Stimulated activated CD8-positive, alpha-beta memory T cell treated with anti-CD3 and anti-CD28 coated beads, Interleukin-2, amount 100 ng/mL, for 1 hour (primary cell): ENCODE data around the gene LAMA2.

Experiments
- DNase-seq, 2 donors: peaks; one replicate each; pipeline ENCODE4 v3.0.0-alpha.2; 2020; ENCODE audit warnings: low read depth in 2 of 2

Gene LAMA2

DNA sequence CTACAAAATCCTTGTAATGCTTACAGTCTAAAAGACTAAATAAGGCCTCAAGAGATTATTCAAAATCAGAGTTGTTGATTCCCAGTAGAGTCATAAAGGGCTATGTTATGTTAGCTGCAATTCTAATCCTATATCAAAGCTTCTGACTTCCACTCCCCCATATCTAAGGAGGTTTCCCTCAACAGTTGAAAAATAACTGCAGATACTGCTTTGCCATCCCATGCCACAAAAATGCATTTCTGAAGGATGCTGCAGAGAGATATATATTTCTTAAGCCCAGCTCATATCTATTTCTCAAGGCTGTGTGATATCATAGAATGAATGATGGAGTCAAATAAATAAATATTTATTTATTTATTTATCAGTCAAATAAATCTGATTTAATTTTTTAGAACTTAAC lies 332.3 kb downstream of the LAMA2 start:
- DNase-seq: no peak

DNA sequence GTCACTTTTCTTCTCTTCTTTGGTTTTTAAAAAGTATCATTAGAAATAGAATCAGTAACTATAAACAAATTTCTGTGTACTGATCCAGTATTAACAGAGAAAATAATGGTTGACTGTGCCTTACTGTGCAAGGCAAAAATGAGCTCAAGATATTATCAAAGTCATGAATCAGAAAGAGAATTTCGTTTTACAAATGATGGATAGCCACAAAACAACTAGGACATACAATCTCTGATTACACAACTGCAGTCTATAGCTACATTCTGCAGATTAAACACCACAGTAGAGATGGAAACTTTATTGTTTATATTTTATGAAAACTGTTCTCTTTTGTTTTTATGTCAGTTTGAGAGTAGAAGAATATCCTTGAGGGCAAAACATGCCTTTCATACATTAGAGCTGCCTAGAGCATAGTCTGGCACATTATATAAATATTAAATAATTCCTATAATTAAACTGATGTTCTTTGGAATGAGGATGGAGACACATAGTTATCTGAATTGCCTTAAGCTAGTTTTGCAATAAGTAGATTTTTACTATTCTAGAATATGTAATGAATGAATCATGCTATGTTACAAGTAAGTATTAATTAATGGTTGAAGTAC lies 333.1 kb downstream of the LAMA2 start:
- no peak for DNase-seq

DNA sequence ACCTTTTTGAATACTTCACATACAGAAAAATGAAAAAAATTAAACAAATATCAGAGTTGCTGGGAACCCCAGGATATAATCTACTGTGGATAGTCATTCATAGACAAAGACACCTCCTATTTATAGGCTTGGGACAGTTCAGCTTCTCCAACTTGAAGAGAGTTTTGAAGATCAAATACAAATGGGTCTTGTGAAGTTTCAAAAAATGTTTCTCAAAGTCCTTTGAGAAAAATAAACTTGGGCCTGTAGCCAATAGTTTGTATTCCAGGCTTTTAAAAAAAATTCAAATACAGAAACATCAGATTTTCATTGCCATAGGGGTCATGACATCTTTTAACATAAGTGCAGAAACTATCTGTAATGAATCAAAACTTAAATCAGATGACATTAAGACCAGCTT lies 334.8 kb downstream of the LAMA2 start:
- no peak for DNase-seq

DNA sequence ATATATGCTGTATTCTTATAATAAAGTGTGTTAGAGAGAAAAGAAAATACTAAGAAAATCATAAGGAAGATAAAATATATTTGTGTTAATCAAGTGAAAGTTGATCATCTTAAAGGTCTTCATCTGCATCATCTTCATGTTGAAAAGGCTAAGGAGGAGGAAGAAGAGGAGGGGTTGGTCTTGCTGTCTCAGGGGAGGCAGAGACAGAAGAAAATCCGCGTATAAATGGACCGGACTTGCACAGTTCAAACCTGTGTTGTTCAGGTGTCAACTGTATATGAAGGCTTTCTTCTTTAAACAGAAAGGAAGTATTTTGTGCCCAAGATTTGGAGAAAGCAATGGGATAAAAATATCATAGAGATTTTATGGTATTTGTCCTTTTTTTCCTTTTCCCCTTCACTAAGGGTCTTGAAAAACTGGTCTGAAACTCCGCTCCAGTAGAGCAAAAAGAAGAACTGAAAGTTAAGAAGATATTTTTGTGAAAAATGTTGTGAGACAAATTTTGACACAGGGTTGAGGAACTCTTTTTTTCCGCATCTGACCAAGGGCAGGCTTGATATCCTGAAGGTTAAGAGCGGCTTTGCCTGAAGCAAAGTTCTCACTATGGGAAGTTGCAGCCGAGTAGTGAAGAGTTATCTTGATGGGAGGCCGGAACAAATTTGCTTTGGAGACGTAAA lies 350.7 kb downstream of the LAMA2 start:
- DNase-seq: no peak

DNA sequence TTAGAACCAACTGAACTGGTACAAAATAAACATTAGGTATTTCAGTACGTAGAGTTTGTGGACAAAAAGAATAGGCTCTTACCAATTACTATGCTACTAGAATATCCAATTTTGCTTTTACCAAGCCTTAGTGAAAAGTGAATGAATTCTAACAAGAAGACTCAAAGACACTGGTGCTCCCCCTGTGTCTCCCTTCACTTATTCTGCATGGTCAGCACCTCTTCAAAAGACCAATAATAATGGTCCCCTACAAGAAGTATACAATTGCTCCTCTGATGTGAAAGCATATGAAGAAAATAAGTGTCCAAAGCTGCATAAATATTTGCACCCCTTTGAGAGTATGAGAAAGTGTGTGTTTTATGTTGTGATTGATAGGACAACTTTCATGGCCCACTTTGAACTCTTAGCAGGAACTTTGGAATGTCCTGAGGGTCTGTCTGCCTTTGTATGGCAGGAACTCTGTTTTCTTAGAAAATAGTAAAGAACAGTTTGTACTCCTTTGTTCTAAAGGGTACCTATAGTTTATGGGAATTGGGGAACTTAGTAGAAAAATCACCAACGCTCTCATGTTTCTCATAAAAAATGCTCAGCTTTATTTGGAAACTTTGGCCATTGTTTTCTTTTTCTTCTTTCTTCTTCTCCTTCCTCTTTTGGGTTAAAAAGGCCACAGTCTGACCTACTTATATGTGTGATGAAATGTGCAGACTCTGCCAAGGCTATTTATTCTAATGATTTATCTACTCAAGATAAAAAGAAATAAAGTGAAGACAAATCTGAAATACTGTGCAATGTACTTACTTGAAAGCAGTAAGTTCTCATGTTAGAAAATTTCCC lies 352.4 kb downstream of the LAMA2 start:
- DNase-seq: no peak

DNA sequence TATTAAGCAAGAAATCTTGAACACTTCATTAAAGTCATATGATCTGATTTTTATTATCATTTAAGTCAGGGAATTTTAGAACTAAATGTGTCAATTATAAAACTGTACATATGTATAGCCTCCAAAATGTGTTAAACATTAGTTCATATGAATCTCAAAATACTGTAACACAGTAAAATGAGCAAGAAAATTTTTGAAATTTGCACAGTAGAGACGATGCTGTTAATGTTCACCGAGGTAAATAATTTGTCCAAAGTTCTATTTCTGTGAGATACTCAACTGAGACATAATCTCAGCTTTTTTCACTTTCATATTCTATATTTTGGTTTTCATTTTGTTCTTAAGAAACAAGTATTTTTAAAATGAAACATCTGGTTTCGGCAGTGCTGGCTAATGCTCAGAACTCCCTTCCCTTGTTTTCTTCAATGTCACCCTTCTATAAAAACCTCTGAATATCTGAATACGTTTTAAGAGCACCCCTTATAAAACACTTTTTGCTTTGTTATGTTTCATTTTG lies 353.1 kb downstream of the LAMA2 start:
- no peak for DNase-seq

DNA sequence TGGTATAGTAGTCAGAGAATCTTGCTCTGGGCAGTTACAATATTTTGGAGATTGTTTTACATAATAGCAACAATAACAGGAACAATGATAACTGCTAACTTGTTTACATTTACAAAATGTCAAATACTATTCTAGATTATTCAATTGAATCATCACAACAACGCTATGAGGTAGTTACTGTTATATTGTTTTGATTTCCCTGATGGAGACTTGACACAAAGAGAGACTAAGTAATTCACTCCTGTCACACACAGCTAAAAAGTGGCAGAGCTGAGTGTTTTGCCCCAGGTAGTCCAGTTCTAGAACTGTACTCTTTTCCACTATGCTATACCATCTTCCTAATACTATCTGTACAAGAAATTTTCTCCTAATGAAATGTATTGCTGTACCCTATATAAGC lies 356.1 kb downstream of the LAMA2 start:
- DNase-seq: no peak

DNA sequence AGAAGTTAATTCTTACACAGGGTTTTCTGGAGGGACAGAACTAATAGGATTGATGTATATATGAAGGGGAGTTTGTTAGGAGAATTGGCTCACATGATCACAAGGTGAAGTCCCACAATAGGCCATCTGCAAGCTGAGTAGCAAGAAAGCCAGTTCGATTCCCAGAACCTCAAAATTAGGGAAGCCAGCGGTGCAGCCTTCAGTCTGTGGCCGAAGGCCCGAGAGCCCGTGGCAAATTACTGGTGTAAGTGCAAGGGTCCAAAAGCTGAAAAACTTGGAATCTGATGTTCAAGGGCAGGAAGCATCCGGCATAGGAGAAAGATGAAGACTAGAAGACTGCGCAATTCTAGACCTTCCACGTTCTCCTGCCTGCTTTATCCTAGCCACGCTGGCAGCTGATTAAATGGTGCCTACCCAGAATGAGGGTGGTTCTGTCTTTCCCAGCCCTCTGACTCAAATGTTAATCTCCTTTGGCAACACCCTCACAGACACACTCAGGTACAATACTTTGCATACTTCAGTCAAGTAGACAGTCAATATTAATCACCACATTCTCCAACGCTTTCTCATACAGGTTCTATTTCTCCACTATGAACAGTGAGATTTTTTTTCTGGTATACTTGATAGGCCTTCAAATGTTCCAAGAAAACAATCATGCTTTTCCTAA lies 357.0 kb downstream of the LAMA2 start:
- no peak for DNase-seq

DNA sequence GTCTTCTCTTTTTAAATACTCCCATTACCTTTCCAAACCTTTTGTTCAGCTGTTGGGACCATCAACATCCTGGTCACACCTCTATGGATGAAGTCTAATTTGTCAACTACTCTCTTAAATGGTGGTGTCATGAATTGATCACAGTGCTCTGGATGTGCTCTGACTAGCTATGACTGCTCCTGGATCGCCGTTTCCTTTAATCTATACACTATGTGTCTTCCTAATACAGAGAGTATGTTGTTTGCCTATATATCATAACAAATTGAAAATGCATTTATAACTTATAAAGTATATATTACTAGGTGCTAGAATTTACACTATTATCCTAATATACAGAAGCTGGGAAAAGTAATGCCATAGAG lies 357.5 kb downstream of the LAMA2 start:
- no peak for DNase-seq

DNA sequence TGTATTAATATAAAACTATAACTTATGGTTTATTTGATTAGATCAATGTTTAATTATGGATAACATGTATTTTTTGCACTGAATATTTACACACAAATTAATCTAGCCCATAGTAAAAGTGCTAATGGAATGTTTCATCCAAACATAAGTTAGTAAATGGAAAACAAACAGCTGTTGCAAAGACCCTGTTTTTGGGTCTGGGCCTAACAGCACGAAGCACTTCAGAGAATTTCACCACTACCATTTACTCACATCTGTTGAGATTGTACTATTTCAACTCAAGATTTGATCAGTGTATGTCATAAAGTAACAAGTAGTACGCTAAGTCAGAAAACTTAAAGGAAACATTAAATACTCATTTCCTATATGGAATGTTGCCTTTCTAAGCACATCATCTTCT lies 359.6 kb downstream of the LAMA2 start:
- DNase-seq: no peak

DNA sequence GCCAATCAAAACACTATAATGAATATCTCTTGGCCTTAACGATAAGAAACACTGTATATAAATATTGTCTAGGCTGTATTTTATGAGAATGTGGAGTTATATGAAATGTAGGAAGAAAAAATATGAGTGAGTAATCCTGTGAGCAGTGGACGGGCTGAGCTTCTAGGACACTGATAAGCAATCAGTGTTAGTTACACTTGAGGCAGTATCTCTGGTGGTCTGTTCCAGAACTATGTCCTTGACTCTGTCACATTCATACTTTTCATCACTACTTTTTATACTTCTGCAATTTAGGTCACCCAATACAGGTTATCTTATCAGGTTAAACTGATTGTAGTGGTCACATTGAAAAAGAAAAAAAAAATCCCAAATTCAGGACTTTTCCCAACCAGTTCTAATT lies 360.4 kb downstream of the LAMA2 start:
- no peak for DNase-seq

DNA sequence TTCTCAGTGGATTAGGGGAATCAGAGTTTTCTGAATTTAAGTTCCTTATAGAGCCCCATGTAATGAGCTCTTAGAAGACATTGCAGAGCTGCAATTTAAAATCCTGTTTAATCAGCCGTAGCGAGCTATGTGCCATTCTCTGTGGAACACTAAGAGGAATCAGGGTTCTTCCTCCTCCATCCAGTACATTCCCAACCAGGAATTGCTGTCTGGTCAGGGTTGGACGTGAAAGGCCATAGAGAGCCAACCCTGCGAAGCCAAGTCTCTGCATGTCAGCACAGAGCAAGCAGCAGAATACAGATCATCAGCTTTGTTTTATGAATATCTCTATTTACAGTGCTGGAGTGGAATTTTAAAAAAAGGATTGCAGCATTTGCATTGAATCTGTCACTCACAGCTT lies 366.0 kb downstream of the LAMA2 start:
- DNase-seq: no peak

DNA sequence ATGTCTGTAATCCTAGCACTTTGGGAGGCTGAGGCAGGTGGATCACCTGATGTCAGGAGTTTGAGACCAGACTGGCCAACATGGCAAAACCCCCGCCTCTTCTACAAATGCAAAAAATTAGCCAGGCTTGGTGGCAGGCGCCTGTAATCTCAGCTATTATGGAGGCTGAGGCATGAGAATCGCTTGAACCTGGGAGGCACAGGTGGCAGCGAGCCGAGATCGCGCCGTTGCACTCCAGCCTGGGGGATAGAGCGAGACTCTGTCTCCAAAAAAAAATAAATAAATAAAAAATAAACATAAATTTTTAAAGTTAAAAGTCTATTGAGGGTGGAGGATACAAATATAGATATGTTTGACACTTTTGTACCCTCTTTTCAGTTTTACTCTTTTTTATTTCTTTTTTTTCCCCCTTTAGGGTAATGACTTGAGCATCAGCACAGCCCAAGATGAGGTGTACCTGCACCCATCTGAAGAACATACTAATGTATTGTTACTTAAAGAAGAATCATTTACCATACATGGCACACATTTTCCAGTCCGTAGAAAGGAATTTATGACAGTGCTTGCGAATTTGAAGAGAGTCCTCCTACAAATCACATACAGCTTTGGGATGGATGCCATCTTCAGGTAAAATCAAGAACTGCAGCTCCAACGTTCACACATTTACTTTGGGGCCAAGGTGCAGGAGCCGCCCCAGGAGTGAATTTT lies 368.9 kb downstream of the LAMA2 start:
- no peak for DNase-seq

DNA sequence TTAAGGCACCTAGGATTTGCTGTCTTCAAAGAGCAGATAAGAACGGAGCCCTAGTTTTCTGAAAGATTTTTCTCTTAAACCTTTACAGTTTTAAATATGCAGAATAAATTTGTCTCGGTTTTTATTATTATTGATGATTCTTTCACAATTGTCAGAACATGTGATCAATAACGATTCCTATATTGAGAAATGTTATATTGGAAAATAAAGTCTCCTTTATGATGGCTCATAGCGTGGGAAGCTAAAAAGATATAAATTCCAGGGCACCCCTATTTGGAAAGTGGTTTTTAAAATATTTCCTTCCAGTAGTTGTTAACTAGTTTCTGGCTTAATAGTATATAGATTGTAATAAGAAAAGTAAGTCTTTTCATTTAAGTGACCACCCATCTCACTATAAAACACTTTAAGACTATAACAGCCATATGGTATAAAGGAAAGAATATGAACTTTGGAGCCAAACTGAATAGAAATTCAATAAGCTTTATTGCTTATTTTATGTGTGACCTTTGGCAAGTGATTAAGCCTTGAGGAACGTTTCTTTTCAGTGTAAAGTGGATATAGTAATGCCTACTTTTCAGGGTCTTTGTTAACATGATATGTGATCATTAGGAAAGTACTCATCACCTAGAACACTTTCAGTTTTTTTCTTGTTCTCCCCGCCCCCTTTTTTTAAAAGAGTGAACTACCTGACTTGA lies 369.6 kb downstream of the LAMA2 start:
- DNase-seq: no peak

DNA sequence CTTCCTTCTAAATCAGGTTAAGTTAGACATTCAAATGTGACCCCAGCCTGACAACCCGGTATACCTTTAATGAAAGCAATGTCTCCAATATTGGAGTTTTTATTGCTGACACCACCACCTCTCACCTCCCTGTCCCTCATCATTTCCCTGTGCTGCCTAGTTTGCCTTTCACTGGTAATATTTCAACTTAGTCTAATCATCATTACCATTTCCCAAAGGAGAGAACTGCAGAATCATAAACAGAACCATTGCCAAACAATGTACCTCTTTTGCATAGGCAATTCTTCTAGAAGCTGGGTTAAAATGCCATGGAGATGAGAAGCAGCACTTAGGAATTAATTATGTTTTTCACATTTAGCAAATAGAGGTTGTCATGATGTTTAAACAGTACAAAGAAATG lies 370.3 kb downstream of the LAMA2 start:
- no peak for DNase-seq

DNA sequence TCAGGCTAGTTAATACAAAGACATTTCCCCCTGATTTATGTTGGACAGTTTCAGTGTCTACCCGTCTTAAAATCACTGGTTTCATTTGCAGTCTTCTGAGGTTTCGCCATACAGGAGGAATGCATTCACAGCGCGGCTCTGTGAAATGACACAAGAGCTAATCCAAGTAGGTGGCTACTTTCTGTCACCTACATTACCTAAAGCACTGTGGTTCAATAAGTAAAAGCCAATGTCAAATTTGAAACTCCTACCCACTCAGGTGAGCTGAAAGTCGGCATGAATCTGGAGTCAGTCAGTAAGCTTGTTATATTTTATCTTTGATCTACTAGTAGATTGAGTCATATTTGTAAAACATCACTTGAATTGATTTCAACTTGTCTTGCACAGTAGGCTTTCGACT lies 370.8 kb downstream of the LAMA2 start:
- no peak for DNase-seq

DNA sequence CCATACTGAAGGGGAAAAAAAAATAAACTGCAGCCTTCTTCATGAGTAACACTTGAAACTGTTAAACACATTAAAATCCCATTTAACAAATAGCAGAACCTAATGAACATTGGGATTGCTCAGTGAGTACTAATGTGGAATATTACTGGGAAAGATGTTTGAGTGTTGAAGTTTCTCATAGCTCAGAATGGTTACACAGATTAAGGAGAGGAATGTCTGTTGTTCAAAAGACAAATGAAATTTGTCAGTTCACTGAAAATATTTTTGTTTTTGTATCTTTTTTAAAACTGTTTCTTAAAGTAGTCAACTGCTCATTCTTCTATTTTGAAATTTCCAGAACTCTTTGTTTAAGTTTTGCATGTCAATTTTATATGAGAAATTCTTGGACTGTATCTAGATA lies 374.3 kb downstream of the LAMA2 start:
- no peak for DNase-seq

DNA sequence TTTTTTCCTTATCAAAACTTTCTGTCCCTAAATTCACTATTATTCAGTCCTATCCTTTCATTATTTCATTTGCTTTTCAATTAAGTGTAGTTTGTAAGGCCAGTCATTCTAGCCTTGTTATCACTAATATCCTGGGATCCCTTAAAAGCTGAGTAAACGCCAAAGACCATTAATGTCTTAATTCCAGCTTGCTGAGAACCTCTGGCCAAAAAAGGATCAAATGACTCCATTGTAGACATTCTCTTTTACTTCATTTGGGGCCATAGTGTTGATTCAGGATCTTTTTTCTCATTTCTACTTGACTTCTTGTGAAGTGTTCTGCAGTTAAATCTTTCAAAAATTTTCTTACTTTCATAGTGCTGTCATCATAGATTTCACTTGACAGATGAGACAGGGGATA lies 379.7 kb downstream of the LAMA2 start:
- DNase-seq: no peak

DNA sequence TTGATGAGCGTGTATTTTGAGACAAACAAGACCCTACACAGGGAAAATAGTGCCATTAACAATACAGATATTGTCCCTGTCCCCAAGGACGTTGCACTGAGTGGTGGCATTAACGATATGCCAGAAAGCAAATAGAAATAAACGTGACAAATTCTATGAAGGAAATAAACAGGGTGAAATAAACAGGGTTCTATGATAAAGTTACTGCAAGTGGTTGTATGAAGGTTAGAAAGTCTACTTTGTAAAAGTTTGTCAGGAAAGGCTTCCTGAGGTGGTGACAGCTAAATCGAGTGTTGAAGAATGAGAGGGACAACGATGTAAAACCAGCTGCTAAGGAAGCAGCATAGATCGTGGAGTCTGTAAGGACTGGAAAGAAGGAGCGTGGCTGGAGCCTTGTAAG lies 380.2 kb downstream of the LAMA2 start:
- DNase-seq: no peak

DNA sequence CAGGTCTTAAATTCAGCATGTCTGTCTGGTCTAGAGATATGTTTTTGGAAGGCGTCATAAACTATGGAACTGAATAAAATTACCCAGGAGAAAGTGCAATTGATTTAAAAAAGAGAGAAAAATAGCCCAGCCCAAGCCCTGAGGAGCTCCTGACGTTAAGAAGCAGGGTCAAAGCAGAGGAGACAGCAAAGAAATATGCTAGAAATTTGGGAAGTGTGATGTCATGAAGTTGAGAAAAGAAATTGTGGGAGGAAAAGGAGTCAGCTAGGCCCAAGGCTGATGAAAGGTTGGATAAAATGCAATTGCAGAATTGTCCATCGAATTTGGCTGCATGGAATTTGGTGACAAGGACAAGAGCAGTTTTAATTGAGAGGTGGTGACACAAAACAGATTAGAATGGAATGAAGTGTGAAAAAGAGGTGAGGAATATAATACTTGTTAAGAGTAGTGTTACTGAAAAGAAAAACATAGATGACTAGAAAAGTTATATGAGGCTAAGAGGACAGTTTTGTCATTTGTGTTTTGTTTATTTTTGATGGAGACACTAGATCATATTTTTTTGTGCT lies 381.6 kb downstream of the LAMA2 start:
- no peak for DNase-seq

DNA sequence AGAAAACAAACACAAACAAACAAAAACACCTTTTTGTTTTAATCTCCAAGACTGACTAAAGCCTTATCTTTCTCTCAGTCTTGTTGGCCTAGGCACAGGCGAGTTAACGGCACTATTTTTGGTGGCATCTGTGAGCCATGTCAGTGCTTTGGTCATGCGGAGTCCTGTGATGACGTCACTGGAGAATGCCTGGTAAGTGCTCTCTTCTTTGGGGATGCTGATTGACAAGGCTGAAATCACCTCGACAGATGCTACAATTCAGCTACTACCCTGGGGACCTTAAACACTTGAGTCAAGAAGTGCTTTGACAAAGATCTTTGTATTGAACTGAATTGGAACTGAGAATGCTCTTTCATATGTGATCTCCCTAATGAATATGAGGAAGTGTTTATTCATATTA lies 384.1 kb downstream of the LAMA2 start:
- DNase-seq: no peak
